NCI-H345 treated with DMSO at 0.1 percent for 48 hours (cell line): Measurements from ENCODE around the gene RHEBL1.

Experiments used
- DNase-seq: peaks from one replicate; lab custom pipeline; 2025; ENCODE audit not compliant: unreplicated experiment; lab: John Stamatoyannopoulos, UW

RHEBL1 gene

DNA sequence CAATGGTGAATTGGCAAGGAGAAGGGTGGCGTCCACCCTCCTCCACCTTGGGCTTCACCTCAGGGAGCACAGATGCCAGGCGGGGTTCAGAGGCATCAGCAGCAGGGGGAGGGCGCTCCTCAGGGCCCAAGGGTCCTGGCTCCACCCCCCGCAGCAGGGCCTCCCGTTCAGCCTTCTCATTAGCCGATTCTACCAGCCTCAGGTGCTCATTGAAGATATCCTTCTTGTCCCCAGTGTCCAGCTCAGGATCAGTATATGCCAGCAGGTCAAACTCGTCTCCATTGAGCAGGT is 31.9 kb downstream of the RHEBL1 start:
- DNase-seq: no peak

DNA sequence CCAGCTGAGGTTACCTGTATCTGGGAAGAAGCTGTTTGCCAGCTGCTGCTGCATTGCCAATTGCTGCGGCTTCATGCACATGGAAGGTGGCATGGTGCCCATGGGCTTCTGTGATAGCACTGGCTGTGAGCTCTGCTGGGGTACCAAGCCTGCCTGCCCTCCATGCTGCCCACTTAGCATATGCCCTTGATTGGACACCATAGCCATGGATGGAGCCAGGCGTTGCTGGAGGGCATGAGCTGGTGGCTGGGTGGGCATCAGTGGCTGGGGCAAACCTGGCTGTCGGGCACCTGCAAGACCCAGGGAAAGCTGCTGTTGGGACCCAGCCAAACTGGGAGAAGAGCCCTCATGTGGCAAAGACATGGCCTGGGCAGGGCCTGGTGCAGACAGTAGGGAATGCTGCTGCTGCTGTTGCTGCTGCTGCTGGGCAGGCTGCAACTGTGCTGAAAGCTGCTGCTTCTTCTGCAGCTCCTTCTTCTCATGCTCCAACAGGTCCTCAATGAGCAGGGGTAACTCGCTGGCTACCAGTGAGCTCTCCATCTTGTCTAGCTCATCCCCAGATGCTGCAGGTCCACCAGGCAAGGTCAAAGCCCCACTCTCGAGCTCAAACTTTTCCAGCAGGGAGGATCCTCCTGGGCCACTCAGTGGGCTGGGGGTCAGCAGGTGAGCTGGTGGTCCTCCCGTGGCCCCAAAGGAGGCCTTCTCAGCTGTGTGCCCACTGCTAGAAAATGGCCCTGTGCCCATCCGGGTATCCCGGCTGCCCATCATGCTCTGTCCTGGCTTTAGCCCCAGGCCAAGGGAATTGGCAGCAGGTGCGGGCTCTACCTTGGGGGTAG is 32.5 kb downstream of the RHEBL1 start:
- DNase-seq: no peak

DNA sequence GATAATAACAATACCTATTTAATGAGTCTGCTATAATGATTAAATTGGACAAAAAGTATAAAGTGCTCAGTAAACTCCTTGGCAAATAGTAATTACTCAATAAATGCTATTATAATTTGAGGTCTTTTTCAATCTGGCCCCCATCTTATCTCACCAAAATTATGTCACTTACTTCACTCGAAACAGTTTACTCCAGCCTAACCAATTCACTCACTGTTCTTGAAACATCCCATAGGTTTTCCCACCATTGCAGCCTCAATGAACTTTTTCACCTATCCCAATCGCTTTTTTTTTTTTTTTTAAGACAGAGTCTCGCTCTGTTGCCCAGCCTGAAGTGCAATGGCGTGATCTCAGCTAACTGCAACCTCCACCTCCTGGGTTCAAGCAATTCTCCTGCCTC is 33.8 kb downstream of the RHEBL1 start:
- no peak for DNase-seq

DNA sequence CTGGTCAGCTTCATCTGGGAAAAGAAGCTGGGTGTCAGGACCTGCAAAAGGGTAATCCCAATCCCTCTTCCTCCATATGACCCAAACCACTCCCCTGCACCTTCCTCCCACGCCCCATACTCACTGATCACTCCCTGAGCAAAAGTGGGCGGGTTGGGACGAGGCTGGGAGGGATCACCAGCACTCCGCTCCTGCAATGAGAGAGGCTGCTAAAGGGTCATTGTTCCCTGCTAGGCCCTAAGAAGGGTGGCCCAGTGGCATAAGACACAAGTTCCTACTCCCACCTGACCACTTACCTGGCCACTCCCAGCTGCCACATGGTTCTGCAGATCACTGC is 35.5 kb downstream of the RHEBL1 start:
- DNase-seq: no peak

DNA sequence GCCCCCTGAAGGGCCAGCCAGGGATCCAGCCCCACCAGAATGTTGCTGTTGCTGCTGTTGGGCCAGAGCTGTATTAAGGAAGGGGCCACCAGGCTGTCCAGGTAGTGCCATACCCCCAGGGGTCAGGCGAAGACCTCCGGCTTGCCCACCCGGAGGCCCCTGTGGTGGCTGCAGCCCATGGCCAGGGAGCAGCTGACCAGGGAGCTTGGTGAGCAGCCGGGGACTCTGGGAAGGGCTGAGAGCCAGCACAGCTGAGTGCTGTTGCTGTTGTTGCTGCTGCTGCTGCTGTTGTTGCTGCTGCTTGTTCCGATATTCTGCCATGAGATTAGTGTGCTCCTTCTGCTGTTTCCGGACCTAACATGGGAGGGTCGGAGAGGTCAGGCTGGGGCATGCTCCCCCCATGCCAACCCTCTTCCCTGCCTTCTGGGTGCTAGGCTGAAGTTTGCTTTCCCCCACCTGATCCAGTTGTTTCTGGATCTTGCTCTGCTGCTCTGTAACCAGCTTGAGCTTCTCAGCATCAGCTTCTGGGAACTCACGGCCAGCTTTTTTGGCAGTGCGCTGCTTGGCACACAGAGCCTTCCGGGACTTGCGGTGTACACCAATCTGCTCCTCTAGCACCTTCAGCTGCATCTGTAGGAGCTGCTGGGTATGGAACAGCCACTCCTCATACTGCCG is 36.0 kb downstream of the RHEBL1 start:
- DNase-seq: no peak

DNA sequence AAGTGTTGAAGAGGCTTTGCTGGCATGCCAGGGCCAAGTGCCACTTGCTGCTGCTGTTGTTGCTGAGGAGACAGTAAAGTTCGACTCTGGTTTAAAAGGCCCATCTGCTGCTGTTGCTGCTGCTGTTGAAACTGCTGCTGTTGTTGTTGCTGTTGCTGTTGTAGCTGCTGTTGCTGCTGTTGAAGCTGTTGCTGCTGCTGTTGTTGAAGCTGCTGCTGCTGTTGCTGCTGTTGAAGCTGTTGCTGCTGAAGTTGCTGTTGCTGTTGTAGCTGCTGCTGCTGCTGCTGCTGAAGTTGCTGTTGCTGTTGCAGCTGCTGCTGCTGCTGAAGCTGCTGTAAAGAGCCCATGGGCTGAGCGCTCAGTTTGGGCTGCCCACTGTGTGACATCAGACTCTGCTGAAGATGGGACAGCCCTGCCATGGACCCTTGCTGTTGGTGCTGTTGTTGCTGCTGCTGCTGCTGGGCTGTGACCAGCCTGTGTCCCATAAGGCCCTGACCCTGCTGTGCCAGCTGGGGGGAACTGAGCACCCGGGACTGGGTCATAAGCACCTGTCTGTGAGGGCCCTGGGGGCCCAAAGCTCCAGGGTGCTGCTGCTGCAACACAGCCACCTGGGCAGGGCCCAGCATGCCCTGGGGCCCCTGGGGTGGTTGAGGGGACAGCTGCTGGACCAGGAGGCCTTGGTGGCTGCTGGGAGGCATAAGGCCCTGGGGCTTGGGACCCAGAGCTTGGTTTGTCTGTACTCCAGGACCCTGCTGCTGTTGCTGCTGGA is 36.9 kb downstream of the RHEBL1 start:
- DNase-seq: no peak

DNA sequence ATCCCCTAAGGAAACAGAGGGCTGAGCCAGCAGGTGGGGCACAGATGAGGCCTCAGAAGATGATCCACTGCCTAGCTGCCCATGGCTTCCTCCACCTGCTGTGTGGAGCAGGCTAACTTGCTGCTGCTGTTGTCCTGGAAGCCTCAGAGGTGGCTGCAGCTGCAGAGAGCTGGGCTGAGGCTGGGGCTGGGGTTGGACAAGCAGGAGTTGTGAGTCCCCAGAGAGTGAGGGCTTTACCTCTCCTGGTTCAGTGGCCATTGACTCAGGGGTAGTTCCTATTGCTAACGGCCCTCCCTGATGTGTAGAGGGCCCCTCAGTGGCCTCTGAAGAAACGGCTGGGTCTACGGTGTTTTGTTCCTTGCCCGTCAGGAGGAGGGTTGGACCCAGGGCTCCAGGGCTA is 37.5 kb downstream of the RHEBL1 start:
- no peak for DNase-seq

DNA sequence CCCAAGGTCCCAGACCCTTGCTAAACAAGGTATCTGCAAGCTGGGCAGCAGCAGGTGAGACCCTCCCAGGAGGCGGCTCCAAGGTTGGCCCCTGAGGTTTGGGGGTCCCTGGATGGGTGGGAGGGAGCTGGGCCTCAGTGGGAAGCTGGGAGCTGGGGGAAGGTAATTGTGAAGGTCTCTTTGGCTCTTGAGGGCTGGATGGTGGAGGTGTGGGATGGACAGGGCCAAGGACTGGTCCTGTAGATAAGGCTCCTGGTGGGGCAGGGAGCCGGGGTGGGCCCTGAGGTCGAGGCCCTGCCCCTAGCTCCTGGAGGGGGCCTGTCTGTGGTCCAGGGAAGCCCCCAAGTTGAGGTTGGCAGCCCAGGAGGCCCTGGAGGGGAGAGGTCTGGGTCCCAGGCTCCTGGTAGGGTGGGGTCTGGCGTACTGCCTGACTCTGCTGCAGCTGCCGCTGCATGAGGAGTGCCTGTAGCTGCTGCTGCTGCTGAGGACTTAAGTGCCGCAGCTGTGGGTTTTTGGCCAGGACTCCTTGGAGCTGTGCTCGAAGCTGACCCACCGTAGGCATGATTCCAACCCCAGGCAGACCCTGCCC is 38.1 kb downstream of the RHEBL1 start:
- DNase-seq: no peak

DNA sequence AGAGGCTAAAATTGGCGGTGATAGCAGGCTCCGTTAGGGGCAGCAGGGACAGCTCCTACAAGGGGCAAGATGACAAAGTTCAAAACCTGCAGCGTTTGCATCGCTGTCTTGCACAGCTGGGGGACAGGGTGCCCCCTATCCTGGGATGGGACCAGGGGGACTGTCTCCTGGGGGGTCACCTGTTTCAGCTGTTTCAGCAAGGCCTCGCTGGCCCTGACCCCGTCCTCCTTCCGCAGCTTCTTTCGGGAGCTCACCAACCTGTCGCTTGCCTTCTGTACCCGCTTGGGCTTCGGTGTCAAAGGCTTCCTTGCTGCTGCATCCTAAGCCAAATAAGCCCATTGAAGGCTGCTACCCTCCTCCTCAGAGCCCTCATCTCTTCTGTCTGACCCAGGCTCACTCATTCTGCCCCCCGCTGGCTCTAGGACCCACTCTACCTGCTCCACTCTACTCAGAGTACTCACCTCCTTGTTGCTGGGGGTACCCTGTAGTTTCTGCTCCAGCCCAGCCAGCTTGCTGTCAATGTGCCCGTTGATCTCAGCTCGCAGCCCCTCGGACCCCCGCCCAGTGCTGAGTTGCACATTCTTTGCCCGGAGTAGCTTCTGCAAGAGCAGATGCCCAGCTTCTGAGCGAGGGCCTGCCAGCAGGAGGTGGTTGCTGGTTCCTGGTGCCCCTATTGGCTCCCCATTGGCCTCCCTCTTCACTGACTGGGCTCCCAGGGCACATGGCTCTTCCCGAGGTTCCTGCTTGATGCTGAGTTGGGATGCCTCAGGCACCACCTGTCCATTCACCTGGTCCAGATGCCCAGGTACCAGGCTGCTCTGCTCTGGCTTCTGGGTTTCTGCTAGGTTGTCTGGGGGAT is 38.8 kb downstream of the RHEBL1 start:
- DNase-seq: no peak

DNA sequence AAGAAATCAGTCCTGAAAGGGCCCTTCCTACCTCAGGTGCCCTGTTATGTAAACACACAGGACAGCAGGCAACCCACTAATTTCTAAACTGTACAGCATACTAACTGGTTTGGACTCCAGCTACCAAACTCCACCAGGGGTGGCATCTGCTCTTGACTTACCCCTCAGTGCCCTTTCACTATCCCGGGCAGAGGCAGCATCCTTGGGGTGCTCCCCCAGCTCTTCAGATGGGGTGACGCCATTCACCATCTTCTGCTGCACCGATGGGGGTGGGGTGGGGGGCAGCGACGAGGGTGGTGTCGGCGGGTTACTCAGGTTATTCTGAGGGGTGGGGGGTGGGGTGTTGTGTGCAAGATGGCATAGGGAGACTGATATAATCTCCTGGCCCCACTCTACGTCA is 39.7 kb downstream of the RHEBL1 start:
- no peak for DNase-seq

DNA sequence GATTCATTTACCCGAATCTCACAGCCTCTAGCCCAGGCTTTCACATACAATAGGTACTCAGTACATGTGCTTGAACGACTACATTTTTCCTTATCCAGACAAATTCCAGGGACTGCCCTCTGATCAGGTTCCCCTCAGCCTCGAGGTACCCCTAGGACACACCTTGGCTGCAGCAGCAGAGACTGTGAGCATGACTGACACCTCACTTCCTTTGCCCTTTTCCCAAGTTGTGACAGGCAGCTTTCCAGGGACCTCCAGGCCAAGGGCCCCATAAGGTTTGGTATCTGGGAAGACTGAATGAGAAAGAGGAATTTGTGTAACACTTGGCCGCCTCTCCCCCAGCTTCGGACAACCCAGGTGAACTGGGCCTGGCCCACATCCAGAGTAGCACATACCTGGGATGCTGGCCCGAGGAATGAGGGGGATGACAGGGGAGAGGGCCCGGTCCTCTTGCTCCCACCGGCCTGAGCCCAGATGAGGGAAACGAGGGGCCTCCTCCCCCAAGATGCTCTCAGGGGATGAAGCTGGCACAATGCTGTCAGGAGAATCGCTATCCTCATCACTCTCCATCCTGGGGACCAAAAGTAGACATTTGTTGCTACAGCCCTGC is 41.0 kb downstream of the RHEBL1 start:
- no peak for DNase-seq

DNA sequence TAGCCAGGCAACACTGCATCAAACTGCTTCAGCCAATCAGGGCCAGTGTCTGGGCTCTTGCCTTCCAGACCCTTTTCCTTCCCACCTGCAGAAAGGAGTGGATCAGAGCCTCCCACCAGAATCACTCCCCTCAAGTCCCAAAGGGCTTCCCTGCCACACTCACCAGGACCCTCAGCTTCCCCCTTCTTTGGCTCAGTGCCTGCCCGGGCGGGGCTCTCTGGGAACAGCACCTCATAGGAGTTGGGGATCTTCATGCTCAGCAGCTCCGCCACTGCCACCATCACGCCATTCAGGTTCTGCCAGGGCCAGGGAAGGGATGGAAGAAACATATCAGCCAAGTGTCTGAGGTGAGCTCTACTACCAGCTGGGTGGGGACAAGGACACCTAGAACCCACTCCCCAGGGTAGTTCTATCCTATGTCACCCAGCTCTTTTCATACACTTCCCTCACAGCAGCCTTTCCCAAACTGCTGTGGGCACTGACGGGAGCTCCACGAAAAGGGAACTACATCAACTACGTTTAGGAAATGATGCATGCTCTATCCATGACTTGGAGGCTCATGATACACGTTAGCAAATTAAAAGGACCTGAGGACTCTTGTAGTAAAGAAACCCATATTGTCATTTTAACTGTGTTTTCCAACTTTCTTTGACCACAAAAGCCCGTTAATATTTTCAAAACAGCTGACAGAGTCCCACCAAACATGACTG is 41.8 kb downstream of the RHEBL1 start:
- DNase-seq: no peak

DNA sequence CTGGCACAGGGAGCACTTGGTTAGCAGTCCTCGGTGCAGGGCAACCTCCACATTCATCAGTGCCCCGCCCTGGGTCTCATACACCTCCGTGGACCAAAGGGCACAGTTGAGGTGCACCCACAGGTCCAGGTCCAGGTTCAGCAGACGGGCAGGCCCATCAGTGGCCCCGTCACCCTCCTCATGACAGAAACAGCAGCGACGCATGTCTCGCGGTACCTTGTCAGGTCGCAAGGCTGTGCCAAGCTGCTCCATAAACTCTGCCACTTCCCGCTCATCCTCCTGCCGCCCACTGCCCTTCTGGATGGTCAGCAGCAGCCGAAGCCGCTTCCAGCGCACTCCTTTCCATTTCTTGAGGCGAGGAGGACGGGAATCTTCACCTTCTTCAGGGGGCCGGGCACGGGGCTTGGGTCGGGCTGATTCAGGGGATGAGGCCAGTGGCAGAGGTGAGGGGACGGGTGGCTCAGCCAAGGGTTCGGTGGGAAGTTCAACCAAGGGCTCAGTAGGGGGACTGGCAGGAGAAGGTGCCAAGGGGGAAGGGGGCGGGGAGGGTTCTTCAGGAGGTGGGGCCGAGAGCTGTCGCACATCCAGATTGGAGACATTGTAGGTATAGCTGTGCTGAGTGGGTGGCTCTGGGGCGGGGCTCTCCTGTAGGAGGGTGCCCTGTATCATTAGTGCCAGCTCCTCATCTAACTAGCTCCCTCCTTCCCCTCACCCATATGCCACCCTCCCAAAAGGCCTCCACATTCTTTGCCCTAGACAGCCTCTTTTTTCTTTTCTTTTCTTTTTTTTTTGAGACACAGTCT is 42.9 kb downstream of the RHEBL1 start:
- DNase-seq: no peak

DNA sequence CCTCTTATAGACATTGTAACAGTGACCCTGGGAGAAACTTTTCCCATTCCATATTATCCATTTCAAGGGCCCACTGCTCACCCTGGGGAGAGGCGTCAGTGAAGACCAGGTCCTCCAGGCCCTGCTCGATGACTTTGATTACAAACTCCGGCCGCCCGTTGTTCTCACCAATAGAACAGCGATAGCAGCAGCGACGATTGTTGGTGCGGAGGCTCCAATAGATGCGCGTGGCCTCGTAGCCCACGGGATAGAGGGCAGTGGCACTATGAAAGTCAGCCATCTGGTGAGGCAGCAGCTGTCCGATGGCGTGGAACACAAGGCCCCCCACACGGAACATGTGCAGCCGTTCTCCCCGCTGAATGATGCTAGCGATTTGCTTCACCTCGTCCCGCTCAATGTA is 43.7 kb downstream of the RHEBL1 start:
- no peak for DNase-seq

DNA sequence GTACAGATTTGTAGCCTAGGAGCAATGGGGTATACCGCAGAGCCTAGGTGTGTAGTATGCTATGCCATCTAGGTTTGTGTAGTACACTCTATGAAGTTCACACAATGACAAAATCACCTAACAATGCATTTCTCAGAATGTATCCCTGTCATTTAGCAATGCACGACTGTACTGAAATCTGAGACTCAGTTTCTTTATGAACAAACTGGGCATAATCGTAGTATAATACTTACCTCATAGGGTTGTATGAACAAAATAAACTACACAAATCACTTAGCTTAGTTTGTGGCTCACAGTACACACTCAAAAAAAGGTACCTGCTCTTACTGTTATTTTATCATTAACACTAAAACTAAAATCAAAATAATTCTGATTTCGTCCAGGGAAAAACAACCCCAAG is 44.3 kb downstream of the RHEBL1 start:
- no peak for DNase-seq

DNA sequence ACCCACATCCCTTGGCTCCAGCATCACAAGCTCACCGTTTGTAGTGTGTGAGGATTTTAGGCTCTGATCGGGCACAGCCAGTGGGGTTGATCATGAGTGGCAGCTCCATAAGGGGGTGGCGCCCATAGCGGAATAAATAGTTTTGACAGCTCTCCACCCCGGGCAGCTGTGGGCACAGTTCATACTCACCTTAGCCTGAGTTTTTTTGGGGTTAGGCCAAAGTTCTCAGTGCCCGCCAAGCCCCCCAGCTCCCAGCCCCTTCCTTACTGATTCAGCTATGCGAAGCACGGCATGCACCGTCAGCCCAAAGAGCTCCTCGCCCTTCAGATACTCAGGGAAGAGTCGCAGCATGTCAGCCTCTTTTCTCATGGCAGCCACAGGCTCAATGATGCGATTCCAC is 45.2 kb downstream of the RHEBL1 start:
- DNase-seq: no peak

DNA sequence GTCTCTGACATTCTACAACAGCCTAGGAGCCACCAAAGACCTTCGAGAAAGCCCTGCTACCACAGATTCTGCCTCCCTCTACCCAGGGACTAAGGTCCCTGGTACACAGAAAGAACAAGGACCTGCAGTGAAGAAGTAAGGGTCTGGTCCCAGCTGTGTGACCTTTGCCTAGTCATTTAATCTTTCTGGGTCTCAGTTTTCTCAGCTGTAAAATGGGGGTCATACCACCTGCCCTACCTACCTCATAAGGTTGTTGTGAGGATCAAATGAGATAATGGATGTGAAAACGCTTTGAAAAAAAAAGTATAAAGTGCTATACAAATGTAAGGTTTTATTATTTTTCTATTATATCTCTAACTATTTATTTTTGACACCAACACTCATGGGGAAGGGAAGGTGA is 46.0 kb downstream of the RHEBL1 start:
- no peak for DNase-seq

DNA sequence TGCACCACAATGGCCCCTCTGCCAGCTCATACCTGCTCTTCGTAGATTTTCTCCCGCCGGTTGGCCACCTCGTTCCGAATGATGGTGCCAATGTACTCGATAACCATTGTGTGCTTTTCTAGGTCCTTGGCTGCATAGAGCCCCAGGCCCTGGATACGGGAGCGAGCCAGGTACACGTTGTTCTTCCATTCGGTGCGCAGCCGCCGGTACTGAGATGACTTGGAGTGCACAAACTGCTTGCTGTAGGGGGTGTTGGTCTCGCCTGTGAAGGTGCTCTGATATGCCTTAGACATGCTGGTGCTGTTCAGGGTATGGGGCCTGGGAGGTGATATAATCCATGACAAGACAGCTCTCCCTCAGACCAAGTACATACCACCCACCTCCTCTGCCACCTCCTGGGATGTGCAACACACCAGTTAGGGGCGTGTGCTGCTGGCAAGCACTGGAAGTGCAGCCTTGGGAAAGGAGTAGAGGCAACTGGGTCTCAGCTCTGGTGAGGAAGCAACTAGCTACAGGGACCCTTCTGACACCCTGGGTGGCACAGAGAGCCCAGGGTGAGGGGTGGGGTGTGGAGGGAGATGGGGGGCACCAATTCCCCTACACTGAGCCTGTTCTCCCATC is 47.1 kb downstream of the RHEBL1 start:
- no peak for DNase-seq
